OCI-LY7 (cell line): ENCODE data around the gene C2CD4A. TPM values are rescaled to one million over a fixed set of nuclear protein-coding genes. Genes with fewer than 3 reads are reported as not detected.

Experiments
- BruUV-seq: library from RNA; stranded (reverse); fragments of 400-500 nt; replicated peaks from 2 replicates; lab custom pipeline; 2021; lab: Mats Ljungman, UMichigan
- CTCF ChIA-PET: fragments of 300-600 bp; sonication (Branson Sonifier 250); formaldehyde crosslinking; loops from one replicate; lab custom pipeline; 2022; ENCODE audit warnings: antibody characterized with exemption; ENCODE audit not compliant: unreplicated experiment; lab: Charles Lee
- POLR2A ChIA-PET: fragments of 300-600 bp; sonication (Branson Sonifier 250); formaldehyde crosslinking; loops from one replicate; lab custom pipeline; 2022; ENCODE audit warnings: antibody characterized with exemption; lab: Charles Lee
- DNase-seq: peaks from one replicate; pipeline ENCODE4 v3.0.0-alpha.2; 2015; ENCODE audit warnings: low spot score
- H2AFZ ChIP-seq: fragments of 200-600 bp; sonication (generic), shearing (Covaris generic); 2 replicates; pipeline ENCODE4 v1.6.1; 2014; ENCODE audit warnings: mild to moderate bottlenecking, antibody characterized with exemption, low read length, moderate library complexity
- H3K27ac ChIP-seq: fragments of 200-600 bp; sonication (generic); 2 replicates; pipeline ENCODE4 v1.5.1; 2014; ENCODE audit warnings: mixed run types, low read depth, mild to moderate bottlenecking, moderate library complexity, low read length, inconsistent platforms; ENCODE audit not compliant: poor library complexity, severe bottlenecking
- H3K36me3 ChIP-seq: fragments of 200-600 bp; sonication (generic); 2 replicates; pipeline ENCODE4 v1.6.1; 2014; ENCODE audit warnings: mild to moderate bottlenecking, antibody characterized with exemption, low read length, moderate library complexity, mixed read lengths; ENCODE audit not compliant: insufficient read depth
- H3K4me1 ChIP-seq: fragments of 200-600 bp; sonication (generic); 2 replicates; pipeline ENCODE4 v1.5.1; 2014; ENCODE audit warnings: mild to moderate bottlenecking, low read length; ENCODE audit not compliant: insufficient read depth, poor library complexity, severe bottlenecking
- H3K4me2 ChIP-seq: fragments of 200-600 bp; sonication (generic); 2 replicates; pipeline ENCODE4 v1.6.1; 2014; ENCODE audit warnings: mild to moderate bottlenecking, low read length
- H3K4me3 ChIP-seq: fragments of 200-600 bp; sonication (generic); 2 replicates; pipeline ENCODE4 v1.5.1; 2014; ENCODE audit warnings: mild to moderate bottlenecking, low read depth, low read length; ENCODE audit not compliant: poor library complexity, severe bottlenecking
- H3K79me2 ChIP-seq: fragments of 200-600 bp; sonication (generic); 2 replicates; pipeline ENCODE4 v1.6.1; 2016; ENCODE audit warnings: low read depth, mild to moderate bottlenecking, low read length, moderate library complexity, mixed read lengths; ENCODE audit not compliant: insufficient read depth
- H3K9me2 ChIP-seq: fragments of 200-600 bp; sonication (generic); 2 replicates; pipeline ENCODE4 v1.6.1; 2016; ENCODE audit warnings: mild to moderate bottlenecking, low read length, mixed read lengths; ENCODE audit not compliant: insufficient read depth
- H3K9me3 ChIP-seq: fragments of 200-600 bp; sonication (generic); 2 replicates; pipeline ENCODE4 v1.6.1; 2014; ENCODE audit warnings: mild to moderate bottlenecking, mixed run types, low read length, mixed read lengths
- H4K20me1 ChIP-seq: fragments of 200-600 bp; sonication (generic); 2 replicates; pipeline ENCODE4 v1.6.1; 2014; ENCODE audit warnings: mild to moderate bottlenecking, antibody characterized with exemption, low read length, moderate library complexity, mixed read lengths; ENCODE audit not compliant: insufficient read depth
- CTCF ChIP-seq: fragments of 200-600 bp; sonication (generic); conservative IDR thresholded peaks from 2 replicates; pipeline ENCODE4 v1.5.1; 2014; ENCODE audit warnings: mild to moderate bottlenecking, antibody characterized with exemption, low read length, moderate library complexity, mixed read lengths
- EZH2phosphoT487 ChIP-seq: fragments of 200-600 bp; sonication (generic); IDR thresholded peaks from 2 replicates; pipeline ENCODE4 v1.6.1; 2018; ENCODE audit warnings: low read depth, borderline replicate concordance, mild to moderate bottlenecking, mixed run types, antibody characterized with exemption, low read length, moderate library complexity, mixed read lengths
- intact Hi-C: fragments of 100-400 bp; cut with micrococcal nuclease; formaldehyde crosslinking; loops from one replicate; pipeline ENCODE4 v1.10.0; 2022; ENCODE audit not compliant: unreplicated experiment
- total RNA-seq, 2 experiments: library from RNA; depleted of rRNA in 1 of 2; stranded (reverse); fragments of >200 nt in 1 of 2; shearing (Covaris generic) in 1 of 2; gene quantifications; 2 replicates each; pipeline ENCODE4 v1.2.3, GENCODE V29; 2014 to 2022

The C2CD4A gene
- total RNA-seq, 2 experiments from 2014 or later = not detected

- POLR2A ChIA-PET = no interaction called here
Observed at GRCh38 chr15:62119874-62120273, 53.1 kb downstream of the C2CD4A start.

More at GRCh38 chr15:62119874-62120273, 53.1 kb downstream of the C2CD4A start:
- TF ChIP-seq CTCF = no peak
- TF ChIP-seq EZH2phosphoT487 = no peak
- Histone ChIP-seq H3K9me3 (peaks cover under 1% of the 10 kb centered on the region; the same call in 1 of the 2 replicates), H3K4me1 (peaks cover 25% of the 10 kb centered on the region), H3K4me2 (no peak overlapping the region), H3K79me2 (no peaks in the 10 kb centered on the region), H3K9me2 (no peaks in the 10 kb centered on the region), H3K27ac (no peak overlapping the region), H3K36me3 (no peaks in the 10 kb centered on the region), H4K20me1 (no peaks in the 10 kb centered on the region), H3K4me3 (no peak overlapping the region), H2AFZ (peak overlapping the region; percentile 96)
- intact Hi-C loops = no loop called here
- CTCF ChIA-PET = no interaction called here
- no TSS peak for BruUV-seq
- no peak for DNase-seq

Other genes with a start within 250 kb of the C2CD4A start
- gene VPS13C, start 6.5 kb upstream of the C2CD4A start, total RNA-seq (2014; rRNA removed; shearing (Covaris generic)) = 30.9 and 44.4 TPM in 2 replicates
- gene VPS13C, start 6.5 kb upstream of the C2CD4A start, total RNA-seq (2022) = 60.6 and 66.8 TPM in 2 replicates
- gene C2CD4B, start 98.3 kb downstream of the C2CD4A start, total RNA-seq (2014; rRNA removed; shearing (Covaris generic)) = not detected in 2 replicates
- not detected in 2 replicates for gene C2CD4B, start 98.3 kb downstream of the C2CD4A start, total RNA-seq (2022)